Measurements from ENCODE around the gene FKBP14.
"Not testable (repeated sequence)": the region's sequence is repeated elsewhere in the genome, so short reads cannot be mapped to it uniquely, and the experiment has no call there.

FKBP14 gene

DNA sequence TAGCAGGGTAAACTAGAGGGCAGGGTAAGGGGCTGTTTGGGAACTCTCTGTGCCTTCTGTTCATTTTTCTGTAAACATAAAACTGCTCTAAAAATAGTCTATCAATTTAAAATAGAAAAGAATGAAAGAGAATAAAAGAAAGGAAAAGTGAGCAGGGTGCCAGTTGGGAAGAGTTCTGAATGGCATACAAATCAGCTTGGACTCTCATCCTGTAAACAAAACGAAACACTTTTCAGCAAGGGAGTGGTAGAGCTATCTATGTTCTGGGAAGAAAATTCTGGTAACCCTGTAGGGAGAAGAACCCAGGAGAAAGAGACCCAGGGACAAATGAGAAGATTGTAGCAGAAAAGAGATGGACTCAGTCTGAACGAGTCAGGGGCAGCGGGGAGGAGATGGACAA lies 61.5 kb downstream of the FKBP14 start:
- Histone ChIP-seq H3K27me3 (ENCODE audit: control insufficient read depth, insufficient read depth, low read length) (no peaks in the 10 kb centered on the region), H3K27ac (ENCODE audit: low read depth, low read length) (no peak overlapping the region), H3K4me1 (ENCODE audit: control insufficient read depth, insufficient read depth, low read length) (no peaks in the 10 kb centered on the region), H3K9ac (ENCODE audit: low read length) (no peak overlapping the region), H3K4me3 (ENCODE audit: low read length) (no peak overlapping the region), H3K36me3 (ENCODE audit: control insufficient read depth, insufficient read depth, low read length) (no peaks in the 10 kb centered on the region)

DNA sequence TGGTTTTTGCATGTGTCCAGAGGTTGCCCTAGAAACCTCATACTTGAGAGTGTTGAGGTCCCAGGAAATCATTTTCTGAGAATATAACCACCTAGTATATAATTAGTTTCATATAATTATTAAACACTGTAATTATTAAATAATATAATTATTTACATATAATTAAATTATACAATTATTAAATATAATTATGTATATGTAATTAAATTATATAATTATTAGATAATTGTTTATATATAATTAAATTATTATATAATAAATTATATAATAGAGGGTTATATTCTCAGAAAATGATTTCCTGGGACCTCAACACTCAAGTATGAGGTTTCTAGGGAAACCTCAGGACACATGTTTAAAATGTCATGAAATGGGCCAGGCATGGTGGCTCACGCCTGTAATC lies 64.5 kb downstream of the FKBP14 start:
- Histone ChIP-seq H3K4me3 (ENCODE audit: low read length) (no peak overlapping the region), H3K9ac (ENCODE audit: low read length) (no peak overlapping the region), H3K4me1 (ENCODE audit: control insufficient read depth, insufficient read depth, low read length) (no peaks in the 10 kb centered on the region), H3K27me3 (ENCODE audit: control insufficient read depth, insufficient read depth, low read length) (no peaks in the 10 kb centered on the region), H3K36me3 (ENCODE audit: control insufficient read depth, insufficient read depth, low read length) (no peaks in the 10 kb centered on the region), H3K27ac (ENCODE audit: low read depth, low read length) (no peak overlapping the region)

GRCh38 chr7:29961611-29962010 lies 64.9 kb downstream of the FKBP14 start:
- not testable (repeated sequence) for H3K9ac ChIP-seq (ENCODE audit: low read length); H3K27me3 ChIP-seq (ENCODE audit: control insufficient read depth, insufficient read depth, low read length); H3K36me3 ChIP-seq (ENCODE audit: control insufficient read depth, insufficient read depth, low read length); H3K4me1 ChIP-seq (ENCODE audit: control insufficient read depth, insufficient read depth, low read length); H3K27ac ChIP-seq (ENCODE audit: low read depth, low read length); H3K4me3 ChIP-seq (ENCODE audit: low read length)
